Measurements from ENCODE around the gene GMDS.
A peak's percentile ranks its signal among the peaks of the same experiment; 100 is the strongest.

Gene GMDS

GRCh38 chr6:2086326-2086965 lies 159.0 kb downstream of the GMDS start:
- DNase-seq: no peak

DNA sequence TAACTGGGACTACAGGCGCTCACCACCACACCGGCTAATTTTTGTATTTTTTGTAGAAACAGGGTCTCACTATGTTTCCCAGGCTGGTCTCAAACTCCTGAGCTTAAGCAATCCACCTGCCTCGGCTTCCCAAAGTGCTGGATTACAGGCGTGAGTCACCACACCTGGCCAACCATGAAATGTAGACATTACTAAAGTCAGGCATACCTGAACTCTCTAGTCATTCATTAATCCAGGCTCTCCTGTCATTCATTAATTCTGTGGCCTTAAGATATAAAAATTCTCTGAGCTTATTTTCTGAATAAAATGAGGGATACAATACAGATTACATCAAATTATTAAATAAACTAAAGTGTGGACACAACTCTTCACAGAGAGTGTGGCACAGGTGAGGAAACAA lies 159.7 kb downstream of the GMDS start:
- no peak for DNase-seq

DNA sequence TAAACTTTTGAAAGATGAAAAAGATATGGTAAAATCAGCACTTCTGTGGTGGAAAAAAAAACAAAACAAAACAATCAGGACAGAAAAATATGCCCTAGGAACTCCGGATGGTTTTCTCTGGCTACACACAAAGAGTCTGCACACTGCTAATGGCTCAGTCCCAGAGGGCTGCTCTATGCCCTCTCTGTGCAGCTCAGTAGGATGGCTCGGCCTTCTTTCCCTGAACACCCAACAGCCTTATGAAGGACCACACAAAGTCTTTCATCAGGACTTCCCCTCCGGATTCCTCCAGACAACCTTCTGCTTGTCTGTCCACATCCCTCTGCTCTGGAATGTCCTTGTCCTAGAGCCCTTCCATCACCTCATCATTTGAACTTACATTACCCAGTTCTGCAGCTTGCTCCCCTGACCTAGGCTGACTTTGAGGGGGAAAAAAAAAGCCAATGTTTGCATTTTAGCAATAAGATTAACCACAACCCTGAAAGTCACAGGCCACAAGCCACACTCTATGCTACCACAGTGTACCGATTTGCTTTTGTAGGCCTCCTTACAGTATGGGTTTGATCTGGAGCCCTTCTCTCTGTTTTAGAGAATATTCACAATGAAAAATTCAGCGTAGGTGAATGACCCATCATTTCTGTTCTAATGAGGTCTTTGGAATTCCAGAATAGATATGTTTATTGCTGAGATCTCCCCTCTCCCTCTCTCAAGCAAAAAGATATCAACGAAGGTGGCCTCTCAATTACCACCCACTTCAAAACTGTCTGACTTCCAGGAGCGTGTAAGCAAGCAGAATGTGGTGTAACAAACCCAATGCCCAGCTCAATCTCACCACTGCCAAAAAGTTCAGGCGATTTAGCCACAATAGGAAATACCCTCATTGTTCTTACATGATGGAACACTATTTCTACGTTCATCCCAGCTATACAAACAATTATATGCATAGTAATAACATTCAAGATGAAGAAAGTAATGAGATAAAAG lies 164.0 kb downstream of the GMDS start:
- no peak for DNase-seq

- DNase-seq: no peak
These were observed 166.5 kb downstream of the GMDS start for GRCh38 chr6:2078888-2079287.

DNA sequence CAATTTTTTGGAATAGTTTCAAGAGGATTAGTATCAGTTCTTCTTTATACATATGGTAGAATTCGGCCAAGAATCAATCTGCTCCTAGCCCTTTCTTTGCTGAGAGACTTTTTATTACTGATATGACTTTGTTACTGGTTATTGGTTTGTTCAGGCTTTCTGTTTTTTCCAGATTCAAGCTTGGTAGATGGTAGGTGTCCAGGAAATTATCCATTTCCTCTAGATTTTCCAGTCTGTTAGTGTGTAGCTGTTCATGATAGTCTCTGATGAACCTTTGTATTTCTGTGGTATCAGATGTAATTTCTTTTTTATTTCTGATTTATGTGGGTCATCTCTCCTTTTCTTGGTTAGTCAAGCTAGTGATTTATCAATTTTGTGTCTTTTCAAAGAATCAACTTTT lies 167.6 kb downstream of the GMDS start:
- DNase-seq: no peak

DNA sequence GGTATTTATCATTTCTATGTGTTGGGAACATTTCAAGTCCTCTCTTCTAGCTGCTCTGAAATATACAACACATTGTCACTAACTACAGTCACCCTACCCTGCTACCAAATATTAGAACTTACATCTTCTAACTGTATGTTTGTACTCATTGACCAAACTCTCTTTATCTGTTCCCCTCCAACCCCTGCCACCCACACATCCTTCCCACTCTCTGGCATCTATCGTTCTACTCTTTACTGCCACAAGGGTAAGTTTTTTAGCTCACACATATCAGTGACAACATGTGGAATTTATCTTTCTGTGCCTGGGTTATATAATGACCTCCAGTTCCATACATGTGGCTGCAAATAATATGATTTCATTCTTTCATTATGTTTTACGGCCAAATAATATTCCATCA lies 171.9 kb downstream of the GMDS start:
- no peak for DNase-seq

- no peak for DNase-seq
These were observed 173.0 kb downstream of the GMDS start for GRCh38 chr6:2072453-2072852.

DNA sequence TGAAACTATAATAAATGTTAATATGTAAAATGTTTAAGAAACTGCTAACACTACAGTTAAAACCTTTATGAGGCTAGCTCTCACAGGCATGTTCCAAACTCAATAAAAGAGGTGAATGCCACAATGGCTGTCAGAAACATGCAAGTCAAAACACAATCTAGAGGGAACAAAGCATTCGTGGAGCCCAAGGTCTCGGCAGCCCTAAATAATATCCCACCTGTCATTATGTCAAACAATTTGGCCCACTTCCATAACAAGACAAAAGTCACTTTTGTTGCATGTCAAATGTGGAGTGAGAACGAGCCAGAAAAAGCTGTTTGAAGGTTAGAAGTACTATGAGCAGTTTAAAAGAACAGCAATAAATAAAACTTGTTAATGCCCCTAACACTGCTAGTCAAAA lies 181.9 kb downstream of the GMDS start:
- no peak for DNase-seq

GRCh38 chr6:2061880-2062279 lies 183.5 kb downstream of the GMDS start:
- no peak for DNase-seq

- DNase-seq: no peak
These were observed 189.5 kb downstream of the GMDS start for GRCh38 chr6:2055911-2056310.

DNA sequence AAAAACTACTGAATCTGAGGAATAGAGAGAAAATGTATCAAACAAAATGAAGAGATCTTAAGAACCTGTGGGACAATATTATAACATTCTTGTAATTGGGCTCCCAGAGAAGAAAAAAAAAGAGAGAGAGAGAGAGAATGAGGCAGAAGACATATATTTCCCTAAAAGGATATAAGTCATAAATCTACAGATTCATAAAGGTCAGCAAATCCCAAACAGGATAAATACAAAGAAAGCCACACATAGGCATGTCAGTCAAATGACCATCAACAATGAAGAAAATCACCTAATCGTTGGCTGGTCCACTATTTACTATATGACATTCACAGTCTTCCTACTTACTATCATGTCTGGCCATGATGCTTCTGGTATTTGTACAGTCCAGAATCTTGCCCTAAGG lies 190.3 kb downstream of the GMDS start:
- no peak for DNase-seq

DNA sequence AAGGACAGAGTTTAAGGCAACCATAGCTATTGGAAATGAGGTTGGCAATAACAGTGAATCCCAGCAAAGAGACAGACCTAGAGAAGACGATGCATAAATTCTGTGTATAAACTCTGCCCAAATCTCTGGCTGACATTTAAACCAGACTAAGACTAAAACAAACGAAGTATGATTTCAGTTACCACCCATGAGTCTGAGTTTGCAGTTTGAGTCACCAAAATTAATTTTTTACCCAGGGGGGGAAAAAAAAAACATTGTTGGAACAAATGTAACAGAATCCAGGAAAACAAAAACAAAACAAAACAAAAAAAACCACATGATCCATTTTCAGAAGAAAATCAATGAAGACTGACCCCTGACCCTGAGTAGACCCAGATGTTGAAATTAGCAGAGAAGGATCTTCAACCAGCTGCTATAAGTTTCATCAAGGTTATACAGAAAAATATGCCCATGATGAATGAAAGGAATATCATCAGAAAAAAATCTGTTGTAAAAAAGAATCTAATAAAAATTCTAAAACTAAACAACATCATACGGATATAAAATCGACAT lies 190.8 kb downstream of the GMDS start:
- no peak for DNase-seq

- no peak for DNase-seq
These were observed 191.7 kb downstream of the GMDS start for GRCh38 chr6:2053691-2054090.

DNA sequence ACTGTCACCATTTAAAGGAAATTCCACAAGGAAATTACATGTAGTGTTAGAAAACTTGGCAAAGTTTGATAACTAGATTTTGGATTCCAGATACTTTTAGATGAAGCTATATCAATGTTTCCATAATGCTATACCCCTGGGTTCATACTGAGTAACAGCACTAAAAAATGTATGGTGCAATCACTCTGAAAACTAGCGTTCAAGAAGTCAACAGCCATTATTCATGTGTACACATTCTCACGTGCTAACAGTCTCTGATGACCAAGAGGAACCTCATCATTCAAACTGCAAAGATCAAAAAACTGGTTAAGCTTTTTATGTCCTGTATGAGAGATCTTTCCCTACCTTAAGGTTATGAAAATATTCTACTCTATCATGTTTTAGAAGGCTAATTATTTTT lies 197.6 kb downstream of the GMDS start:
- no peak for DNase-seq

GRCh38 chr6:2044192-2044591 lies 201.2 kb downstream of the GMDS start:
- DNase-seq: no peak

DNA sequence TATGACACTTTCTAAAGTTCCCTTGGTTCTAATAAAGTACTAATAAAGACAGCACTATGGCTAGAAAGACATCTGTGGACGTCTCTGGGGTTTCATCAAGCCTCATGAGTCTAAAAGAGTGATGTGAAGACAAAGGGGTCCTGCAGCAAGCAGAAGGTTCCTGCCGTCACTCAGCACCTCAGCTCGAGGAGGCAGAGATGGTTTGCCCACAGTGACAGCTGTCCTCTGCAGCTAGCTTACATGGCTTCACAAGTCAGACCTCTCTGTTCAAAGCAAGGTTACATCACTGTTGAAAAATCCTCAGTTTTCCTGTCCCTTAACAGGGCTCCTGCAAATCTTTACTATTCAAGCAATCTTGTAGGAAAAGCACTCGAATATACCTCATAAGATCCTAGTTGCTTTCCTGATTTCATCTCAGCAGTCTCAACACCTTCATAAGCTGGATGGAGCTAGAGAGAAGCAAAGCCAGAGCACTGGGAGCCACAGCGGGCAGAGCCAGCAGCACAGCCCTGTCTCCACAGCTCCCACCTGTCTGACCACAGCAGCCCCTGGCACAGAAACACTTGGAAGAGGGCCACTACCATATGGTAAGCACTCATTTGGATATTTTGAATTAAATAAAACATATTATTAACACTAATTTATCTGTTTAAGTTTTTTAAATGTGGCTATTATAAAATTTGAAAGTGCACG lies 202.3 kb downstream of the GMDS start:
- no peak for DNase-seq

GRCh38 chr6:2038092-2038491 lies 207.3 kb downstream of the GMDS start:
- peak in 4 of 6 experiments; percentile 16 to 73 (median 68) for DNase-seq

DNA sequence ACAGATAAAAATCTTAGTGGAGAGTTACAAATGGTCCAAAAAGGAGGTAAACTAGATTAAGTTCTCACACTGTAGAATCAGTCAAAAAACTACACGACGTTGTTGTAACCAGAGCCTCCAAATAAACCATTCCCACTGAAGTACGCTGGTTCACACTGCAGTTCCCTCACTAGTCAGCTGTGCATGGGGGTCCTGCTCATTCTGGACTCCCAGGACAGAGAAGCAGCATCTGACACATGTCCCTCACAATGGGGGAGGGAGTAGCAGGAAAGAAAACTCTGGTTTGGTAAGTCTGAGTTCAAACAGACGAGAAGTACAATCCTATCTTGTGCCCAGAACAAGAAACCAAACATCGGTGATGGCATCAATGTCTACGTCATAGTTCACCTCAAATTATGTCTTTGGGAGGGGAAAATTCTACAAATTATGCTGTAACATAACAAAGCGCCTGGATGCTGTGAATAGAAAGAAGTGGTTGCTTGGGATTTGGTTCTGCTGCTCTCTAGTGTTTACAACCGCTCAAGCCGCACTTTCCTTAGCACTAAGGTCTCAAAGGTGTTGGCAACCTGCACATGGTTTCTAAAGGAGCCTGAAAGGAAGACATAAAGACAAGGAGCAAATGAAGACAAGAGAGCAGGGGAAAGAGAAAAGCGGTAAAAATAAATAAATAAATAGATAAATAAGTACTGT lies 208.0 kb downstream of the GMDS start:
- DNase-seq: peak in 3 of 6 experiments; percentile 1 to 34 (median 22)

DNA sequence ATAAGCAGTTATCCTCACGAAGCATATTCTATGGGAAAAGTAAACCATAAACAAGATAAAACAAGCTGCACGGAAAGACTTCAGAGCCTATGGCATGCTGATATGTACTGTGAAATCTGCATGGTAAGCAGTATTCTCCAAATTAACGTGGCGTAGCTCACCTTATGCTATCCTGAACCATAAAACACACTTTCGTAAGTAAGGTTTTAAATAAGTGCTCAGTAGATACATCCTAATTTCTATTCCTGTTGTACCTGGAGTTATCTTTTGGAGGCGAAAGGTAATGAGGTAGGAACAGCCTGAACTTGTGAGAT lies 208.7 kb downstream of the GMDS start:
- no peak for DNase-seq

DNA sequence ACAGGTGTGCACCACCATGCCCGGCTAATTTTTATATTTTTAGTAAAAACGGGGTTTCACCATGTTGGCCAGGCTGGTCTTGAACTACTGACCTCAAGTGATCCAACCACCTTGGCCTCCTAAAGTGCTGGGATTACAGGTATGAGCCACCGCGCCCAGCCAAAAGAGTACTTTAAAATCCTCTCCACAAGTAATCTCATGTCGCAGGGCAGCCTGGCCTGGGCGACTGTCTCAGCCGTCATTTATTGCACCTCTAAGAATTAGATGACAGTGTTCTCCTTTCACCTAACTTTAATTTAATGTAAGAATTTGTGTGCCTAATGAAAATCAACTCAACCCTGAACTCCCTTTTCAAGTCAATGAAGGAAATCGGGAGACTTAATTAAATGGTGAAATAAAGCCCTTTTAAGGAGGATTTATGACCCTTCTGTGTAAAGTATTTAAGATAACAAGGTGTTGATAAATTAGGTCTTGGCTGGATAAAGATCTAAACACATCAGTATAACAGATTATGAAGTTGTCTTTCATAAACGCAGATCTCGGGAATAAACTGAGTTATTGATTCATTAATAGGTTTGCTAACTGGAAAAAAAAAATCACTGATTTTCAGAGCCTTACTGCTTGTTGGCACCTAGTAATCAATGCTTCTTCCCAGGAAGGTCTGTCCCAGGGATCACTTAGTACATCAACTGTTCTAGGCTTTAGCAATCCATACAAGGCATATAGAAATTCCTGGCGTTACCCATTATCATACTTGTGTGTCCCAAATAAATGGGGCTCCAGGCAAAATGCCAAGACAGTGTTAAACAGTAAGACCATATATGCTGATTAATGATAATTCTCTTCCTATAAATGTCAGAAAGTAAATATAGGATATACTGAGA lies 209.3 kb downstream of the GMDS start:
- no peak for DNase-seq

DNA sequence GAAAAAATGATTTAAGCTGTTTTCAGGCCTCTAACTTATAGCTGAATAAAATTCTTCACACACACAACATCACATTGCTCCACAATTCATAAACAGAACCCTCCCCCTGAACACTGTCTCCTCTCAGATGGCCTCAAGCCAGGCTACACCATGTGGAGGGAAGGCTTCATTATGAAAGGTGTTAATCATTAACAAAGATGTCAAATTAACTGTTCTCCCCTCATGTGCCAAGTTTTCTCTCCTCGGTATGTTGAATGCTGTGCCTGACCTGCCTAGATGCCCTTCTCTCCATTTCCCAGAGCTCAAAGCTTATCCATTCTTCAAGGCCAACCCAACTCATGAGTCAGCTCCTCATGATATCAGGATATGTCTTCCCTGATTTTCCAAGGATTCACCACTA lies 210.4 kb downstream of the GMDS start:
- DNase-seq: no peak

DNA sequence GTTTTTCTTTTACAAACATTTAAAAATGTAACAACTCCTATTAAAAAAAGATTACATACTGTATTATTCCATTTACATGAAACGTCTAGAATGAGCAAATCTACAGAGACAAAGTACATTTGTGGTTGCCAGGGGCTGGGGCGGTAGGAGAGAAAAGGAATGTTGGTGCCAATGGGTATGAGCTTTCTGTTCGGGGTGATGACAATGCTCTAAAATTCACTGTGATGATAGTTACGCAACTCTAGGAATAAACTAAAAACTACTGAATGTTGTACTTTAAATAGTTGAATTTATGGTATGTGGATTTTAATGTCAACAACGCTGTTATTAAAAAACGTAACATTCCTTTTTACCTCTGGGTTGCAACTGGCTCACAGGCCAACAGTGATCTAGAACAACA lies 211.1 kb downstream of the GMDS start:
- DNase-seq: no peak
